NT2/D1 (cell line): ENCODE results near the gene FANCD2.

ENCODE experiments used
- SUZ12 ChIP-seq: IDR thresholded peaks from 2 replicates; pipeline ENCODE4 v1.6.1; 2011; ENCODE audit not compliant: insufficient read length, insufficient read depth; ENCODE audit errors: extremely low read depth
- YY1 ChIP-seq: IDR thresholded peaks from 2 replicates; pipeline ENCODE4 v1.6.1; 2011; ENCODE audit not compliant: insufficient read length, insufficient read depth
- ZNF274 ChIP-seq: IDR thresholded peaks from 2 replicates; pipeline ENCODE4 v1.6.1; 2011; ENCODE audit warnings: mild to moderate bottlenecking, low read depth, low read length

DNA sequence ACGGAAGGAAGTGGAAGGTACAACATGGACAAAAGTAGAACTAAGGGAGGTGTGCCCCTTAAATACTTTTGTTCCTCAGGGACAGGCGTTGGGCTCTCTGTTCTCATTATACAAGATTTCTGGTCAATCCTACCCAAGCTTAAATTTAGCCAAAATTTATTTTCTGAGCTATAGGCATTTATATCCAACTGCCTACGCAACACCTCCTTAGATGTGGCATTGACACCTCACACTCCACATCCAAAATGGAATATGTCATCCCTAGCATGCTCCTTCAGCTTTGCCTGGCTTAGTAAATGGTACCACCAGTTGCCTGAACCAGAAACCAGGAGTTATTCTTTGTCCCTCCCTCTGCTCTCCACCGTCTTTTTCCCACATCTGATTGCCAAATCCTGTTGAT, 55.6 kb downstream of the FANCD2 start:
- no peak for TF ChIP-seq ZNF274
- no peak for TF ChIP-seq YY1
- TF ChIP-seq SUZ12 = no peak
